ENCODE results near the gene LUC7L. TPM values are rescaled to one million over a fixed set of nuclear protein-coding genes. Genes with fewer than 3 reads are reported as not detected.

LUC7L gene
- total and polyA plus RNA-seq, 10 of the 15 experiments (the other 5 are each of a cell fraction or from before 2014, with no cell fraction given) = 2.3 to 59.6 (median 44.1) TPM

GRCh38 chr16:228852-229730 is at the start of gene LUC7L (continued):
- TF ChIP-seq SREBF1 (IDR thresholded peaks at IDR 0.05; ENCODE audit: low read length) (peak; percentile 67), MYC (IDR thresholded peaks at IDR 0.05; ENCODE audit: insufficient read depth, insufficient read length, insufficient replicate concordance, low read length, severe bottlenecking) (peak; percentile 32), CBX5 (IDR thresholded peaks at IDR 0.05; ENCODE audit: low read depth) (no peak), GABPA (IDR thresholded peaks at IDR 0.05; ENCODE audit: low read depth) (peak; percentile 94), POLR2A (IDR thresholded peaks at IDR 0.05; ENCODE audit: low read depth, low read length) (peak; percentile 100), KLF5 (IDR thresholded peaks at IDR 0.05; ENCODE audit: partially characterized antibody) (peak; percentile 73), BACH1 (IDR thresholded peaks at IDR 0.05; ENCODE audit: borderline replicate concordance) (peak; percentile 93), ATF3 (IDR thresholded peaks at IDR 0.05; ENCODE audit: borderline replicate concordance, extremely low read depth, low read depth, low read length) (peak; percentile 36; the same call in 1 of the 2 replicates), MLLT1 (IDR thresholded peaks at IDR 0.05) (peak; percentile 72), SREBF2 (IDR thresholded peaks at IDR 0.05; ENCODE audit: low read length) (no peak), MXI1 (IDR thresholded peaks at IDR 0.05; ENCODE audit: low read depth, low read length) (peak; percentile 37; the same call in 1 of the 2 replicates), MEF2B (IDR thresholded peaks at IDR 0.05; ENCODE audit: partially characterized antibody, poor library complexity, severe bottlenecking) (peak; percentile 67), NKRF (conservative IDR thresholded peaks at IDR 0.05) (peak; percentile 92), SMAD1 (IDR thresholded peaks at IDR 0.05; ENCODE audit: low read depth, partially characterized antibody) (peak; percentile 56), RCOR1 (conservative IDR thresholded peaks at IDR 0.05; ENCODE audit: low read depth, low read length) (no peak), CBX3 (IDR thresholded peaks at IDR 0.05; ENCODE audit: borderline replicate concordance, low read depth) (no peak), ELK1 (IDR thresholded peaks at IDR 0.05; ENCODE audit: low read depth, low read length) (peak; percentile 60; the same call in 1 of the 2 replicates), ZNF687 (IDR thresholded peaks at IDR 0.05) (peak; percentile 99), EZH2 (IDR thresholded peaks at IDR 0.05; ENCODE audit: borderline replicate concordance, control insufficient read depth, low read depth, low read length) (no peak), SMARCA5 (IDR thresholded peaks at IDR 0.05) (peak; percentile 77; the same call in 1 of the 2 replicates)
